HG03575 (cell line): ENCODE results near the gene ZNF8.
"Not testable (repeated sequence)": the region's sequence is repeated elsewhere in the genome, so short reads cannot be mapped to it uniquely, and the experiment has no call there.

ENCODE experiments used
- ATAC-seq: cut with Tn5 transposase; IDR thresholded peaks from one replicate; pipeline ENCODE4 v1.9.1; 2021; ENCODE audit not compliant: unreplicated experiment, insufficient number of reproducible peaks, low FRiP score; ENCODE audit errors: extremely low read depth

The ZNF8 gene

DNA sequence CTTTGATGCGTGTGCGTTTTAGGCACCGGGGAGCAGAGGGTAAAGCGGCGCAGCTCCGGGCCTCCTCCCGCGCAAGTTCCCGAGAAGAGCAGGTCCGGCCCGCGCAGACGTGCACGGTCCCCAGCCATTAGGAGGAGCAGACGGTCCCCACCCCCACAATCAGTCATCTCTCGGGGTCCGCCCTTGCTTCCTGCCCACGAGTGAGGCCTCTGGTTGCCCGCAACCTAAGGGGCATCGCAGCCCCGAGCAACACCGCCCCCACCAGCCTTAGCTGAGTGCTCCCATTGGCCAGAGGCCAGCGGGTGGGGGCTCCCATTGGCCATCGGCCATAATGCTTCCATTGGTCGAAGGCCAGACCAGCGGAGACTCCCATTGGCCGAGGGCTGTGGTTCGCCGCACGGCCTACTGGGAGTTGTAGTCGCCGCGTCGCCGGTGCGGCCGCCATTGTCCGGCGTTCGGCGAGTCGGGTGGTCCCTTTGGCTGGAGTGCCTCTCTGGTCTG lies at the start of gene ZNF8:
TSS of gene ZNF8 (plus strand) at position 415 of the 501 bp plus-strand sequence. CDS start 127 bp downstream, outside the sequence.
- peak; percentile 49 for ATAC-seq

DNA sequence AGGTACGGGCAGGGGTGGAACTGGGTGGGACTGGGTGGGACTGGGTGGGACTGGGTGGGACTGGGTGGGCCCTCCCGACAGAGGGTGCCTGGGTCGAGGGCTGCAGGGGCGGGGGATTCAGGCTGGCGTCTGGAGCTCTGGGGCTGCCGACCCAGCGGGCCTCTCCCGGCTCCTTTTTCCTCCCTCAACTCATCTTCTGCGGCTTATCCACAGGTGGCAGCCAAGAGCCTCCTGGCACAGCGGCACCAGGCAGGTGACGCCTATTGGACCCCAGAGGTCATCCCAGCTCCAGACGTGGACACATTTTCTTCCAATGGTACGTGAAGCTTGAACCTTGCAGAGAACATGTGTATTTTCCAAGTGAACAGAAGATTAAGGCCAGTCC lies 49.5 kb upstream of the ZNF8 start:
- no peak for ATAC-seq

DNA sequence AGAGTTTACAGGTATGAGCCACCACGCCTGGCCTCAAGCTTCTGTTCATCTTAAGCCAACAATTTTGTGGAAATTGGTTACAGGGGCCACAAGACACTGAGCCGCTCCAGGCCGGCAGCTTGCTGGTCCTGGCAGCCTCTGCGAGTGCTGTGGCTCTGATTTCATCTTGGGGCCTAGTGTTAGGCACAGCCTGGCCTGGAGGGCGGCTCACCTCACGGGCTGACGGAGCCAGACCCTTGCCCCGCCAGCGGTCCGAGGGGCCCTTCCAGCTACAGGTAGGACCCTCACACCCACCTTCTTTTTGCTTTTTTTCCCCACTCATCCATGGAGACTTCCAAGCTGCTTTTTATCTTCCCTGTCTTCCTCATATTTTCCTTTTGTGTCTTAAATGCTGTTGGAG lies 41.4 kb upstream of the ZNF8 start:
- ATAC-seq: no peak

- no peak for ATAC-seq
These were observed 35.4 kb upstream of the ZNF8 start for GRCh38 chr19:58243351-58243750.

- no peak for ATAC-seq
These were observed 29.9 kb upstream of the ZNF8 start for GRCh38 chr19:58248886-58249285.

GRCh38 chr19:58252102-58252685 lies 26.6 kb upstream of the ZNF8 start:
- no peak for ATAC-seq

GRCh38 chr19:58258259-58258658 lies 20.5 kb upstream of the ZNF8 start:
- ATAC-seq: not testable (repeated sequence)

DNA sequence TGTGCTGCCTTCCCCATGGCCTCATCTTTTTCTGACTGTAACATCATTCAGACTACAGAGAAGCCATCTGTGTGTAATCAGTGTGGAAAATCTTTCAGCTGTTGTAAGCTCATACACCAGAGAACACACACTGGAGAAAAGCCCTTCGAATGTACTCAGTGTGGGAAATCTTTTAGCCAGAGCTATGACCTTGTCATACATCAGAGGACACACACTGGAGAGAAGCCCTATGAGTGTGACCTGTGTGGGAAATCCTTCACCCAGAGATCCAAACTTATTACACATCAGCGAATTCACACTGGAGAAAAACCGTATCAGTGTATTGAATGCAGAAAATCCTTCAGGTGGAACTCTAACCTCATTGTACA lies 17.2 kb upstream of the ZNF8 start:
- no peak for ATAC-seq

DNA sequence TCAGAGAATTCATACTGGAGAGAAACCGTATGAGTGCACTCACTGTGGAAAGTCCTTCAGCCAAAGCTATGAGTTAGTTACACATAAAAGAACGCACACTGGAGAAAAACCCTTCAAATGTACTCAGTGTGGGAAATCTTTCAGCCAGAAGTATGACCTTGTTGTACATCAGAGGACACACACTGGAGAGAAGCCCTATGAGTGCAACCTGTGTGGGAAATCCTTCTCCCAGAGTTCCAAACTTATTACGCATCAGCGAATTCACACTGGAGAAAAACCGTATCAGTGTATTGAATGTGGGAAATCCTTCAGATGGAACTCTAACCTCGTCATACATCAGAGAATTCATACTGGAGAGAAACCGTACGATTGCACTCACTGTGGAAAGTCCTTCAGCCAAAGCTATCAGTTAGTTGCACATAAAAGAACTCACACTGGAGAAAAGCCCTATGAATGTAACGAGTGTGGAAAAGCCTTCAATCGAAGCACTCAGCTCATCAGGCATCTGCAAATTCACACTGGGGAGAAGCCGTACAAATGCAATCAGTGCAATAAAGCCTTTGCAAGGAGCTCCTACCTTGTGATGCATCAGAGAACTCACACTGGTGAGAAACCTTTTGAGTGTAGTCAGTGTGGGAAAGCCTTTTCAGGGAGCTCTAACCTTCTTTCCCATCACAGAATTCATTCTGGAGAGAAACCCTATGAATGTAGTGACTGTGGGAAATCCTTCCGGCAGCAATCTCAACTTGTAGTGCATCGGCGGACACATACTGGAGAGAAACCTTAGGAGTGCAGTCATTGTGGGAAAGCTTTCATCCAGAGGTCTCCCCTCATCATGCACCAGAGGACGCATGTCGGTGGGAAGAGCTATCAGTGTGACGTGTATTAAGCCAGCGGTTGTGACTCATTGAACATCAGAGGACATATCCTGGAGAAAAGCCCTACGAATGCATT lies 16.5 kb upstream of the ZNF8 start:
- ATAC-seq: no peak

- no peak for ATAC-seq
These were observed 15.8 kb upstream of the ZNF8 start for GRCh38 chr19:58262922-58263296.

- ATAC-seq: no peak
These were observed 13.7 kb upstream of the ZNF8 start for GRCh38 chr19:58265100-58265499.

DNA sequence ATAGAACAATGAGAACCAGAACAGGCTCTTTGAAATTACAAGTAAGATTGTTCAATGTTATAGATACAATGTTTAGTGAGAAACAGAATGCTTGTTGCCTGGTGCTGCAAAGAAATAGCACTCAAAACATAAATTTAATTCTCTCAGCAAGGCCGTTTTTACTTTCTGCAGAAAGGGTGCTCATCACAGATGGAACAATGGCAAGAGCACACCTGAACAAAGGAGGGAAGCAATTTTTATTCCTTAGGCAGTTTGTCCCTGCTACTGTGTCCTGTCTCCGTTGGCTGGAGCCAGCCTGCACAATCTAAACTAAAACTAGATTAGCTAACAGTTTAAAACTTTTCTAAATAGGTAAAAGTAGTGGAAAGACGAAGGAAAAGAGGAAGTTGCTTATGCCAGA lies 10.4 kb upstream of the ZNF8 start:
- ATAC-seq: no peak

GRCh38 chr19:58274771-58275201 lies 4.0 kb upstream of the ZNF8 start:
- no peak for ATAC-seq

- no peak for ATAC-seq
These were observed 3.2 kb upstream of the ZNF8 start for GRCh38 chr19:58275564-58275963.

GRCh38 chr19:58277197-58277596 lies 1.6 kb upstream of the ZNF8 start:
- ATAC-seq: no peak

DNA sequence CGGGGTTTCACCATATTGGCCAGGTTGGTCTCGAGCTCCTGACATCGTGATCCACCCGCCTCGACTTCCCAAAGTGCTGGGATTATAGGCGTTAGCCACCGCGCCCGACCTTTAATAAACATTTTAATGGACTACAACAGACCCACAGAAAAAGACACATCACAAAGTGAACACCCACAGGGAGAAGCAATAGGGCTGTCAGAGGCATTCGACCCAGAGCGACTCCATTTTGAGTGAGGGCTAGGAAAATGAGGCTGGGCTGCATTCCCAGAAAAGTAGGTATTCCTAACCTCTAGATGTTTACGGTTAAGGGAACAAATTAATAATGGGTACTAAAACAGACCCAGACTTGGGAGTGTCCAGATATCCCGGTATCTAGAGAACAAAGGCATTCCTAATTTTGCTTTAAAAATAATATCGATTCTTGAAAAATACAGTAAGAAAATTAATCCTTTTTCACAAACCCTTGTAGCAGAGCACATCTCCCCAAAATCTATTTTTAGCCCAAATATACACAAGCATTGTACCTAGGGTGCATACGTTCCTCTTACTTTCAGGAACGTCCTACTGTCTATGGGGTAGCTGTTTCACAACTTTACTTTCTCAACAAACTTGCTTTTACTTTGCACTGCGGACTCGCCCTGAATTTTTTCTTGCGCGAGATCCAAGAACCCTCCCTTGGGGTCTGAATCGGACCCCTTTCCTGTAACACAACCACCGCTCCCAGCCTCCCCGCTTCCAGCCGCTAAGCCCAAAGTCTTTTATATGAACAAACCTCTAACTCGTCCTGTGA lies 811 bp upstream of the ZNF8 start:
- no peak for ATAC-seq

DNA sequence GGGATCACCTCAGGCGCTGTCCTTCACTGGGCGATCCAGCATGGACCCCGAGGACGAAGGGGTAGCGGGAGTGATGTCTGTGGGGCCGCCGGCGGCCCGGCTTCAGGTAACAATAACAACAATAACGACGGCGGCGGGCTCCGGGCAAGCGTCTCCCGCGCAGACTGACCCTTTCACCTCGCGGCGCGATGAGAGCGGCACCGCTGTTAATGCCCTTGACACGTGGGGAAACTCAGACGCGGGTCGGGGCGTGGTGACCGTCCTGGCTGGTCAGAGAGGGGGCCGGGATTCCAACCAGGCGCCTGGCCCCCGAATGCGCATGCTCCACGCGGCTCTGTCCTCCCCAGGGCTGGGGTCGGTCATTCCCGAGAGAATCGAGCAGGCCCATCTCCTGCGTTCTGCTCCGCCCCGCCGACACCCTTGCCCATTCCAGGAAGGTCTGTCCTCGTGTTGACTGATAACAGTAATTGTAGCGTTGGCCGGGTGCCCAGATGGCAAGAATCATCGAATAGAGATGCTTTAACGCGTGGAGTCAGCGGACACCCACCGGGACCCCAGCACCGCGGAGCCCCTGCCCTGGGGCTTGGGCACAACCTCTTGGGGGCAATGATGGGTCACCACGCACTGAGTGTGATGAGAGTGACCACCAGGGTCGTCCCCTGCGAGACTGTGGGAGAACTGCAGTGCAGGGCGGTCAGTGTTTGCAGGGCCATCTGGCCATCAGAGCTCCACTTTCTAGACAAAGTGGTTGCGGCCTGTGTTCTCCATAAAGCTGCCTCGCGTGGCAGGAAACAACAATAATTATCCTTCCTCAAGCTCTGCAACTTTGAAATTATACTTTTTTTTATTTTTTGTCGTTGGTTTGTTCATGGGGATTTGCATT lies 528 bp downstream of the ZNF8 start:
- no peak for ATAC-seq

- ATAC-seq: no peak
These were observed 1.2 kb downstream of the ZNF8 start for GRCh38 chr19:58279925-58280316.

- no peak for ATAC-seq
These were observed 5.4 kb downstream of the ZNF8 start for GRCh38 chr19:58284199-58284598.
